Aorta (tissue), 5 donors: ENCODE data around the gene POLA1. TPM values are rescaled to one million over a fixed set of nuclear protein-coding genes. Genes with fewer than 3 reads are reported as not detected.

Experiments used
- ATAC-seq: fragments of 200-7000 bp; cut with Tn5 transposase; one replicate; pipeline ENCODE4 v1.9.1; 2022; ENCODE audit warnings: moderate library complexity; ENCODE audit not compliant: low FRiP score
- DNase-seq, 2 donors: peaks; one replicate each; pipeline ENCODE4 v3.0.0-alpha.2; 2020
- H3K27ac ChIP-seq, 2 donors: one replicate each; pipeline ENCODE4 v1.5.1; 2013; ENCODE audit warnings: low read length in 2 of 2, mild to moderate bottlenecking in 2 of 2, moderate library complexity in 2 of 2, control low read depth in 1 of 2, inconsistent platforms in 1 of 2, low read depth in 1 of 2
- H3K27me3 ChIP-seq, 2 donors: one replicate each; pipeline ENCODE4 v1.6.1; 2013; ENCODE audit warnings: control low read depth in 1 of 2, low read length in 1 of 2, mild to moderate bottlenecking in 1 of 2, moderate library complexity in 1 of 2; ENCODE audit not compliant: insufficient read depth in 2 of 2, control insufficient read depth in 1 of 2
- H3K36me3 ChIP-seq, 2 donors: one replicate each; pipeline ENCODE4 v1.6.1; 2013; ENCODE audit warnings: control low read depth in 1 of 2, low read length in 1 of 2, mild to moderate bottlenecking in 1 of 2; ENCODE audit not compliant: insufficient read depth in 2 of 2, control insufficient read depth in 1 of 2
- H3K4me1 ChIP-seq, 2 donors: one replicate each; pipeline ENCODE4 v1.6.1; 2013; ENCODE audit warnings: low read length in 2 of 2, control low read depth in 1 of 2, mild to moderate bottlenecking in 1 of 2, moderate library complexity in 1 of 2; ENCODE audit not compliant: insufficient read depth in 2 of 2, control insufficient read depth in 1 of 2
- H3K4me3 ChIP-seq, 2 donors: one replicate each; pipeline ENCODE4 v1.5.1; 2013; ENCODE audit warnings: low read length in 2 of 2, control low read depth in 1 of 2, mild to moderate bottlenecking in 1 of 2
- H3K9me3 ChIP-seq: one replicate; pipeline ENCODE4 v1.6.1; 2013; ENCODE audit warnings: mild to moderate bottlenecking, low read length; ENCODE audit not compliant: control insufficient read depth
- WGBS, 2 donors: extraction: QIAGEN DNeasy Blood & Tissue Kit; methylation state at CpG; one replicate each; pipeline ENCODE4 v1.1.7; 2013; 5-methylcytosine and 5-hydroxymethylcytosine counted together
- intact Hi-C, 2 donors: fragments of 100-400 bp; cut with DNase I; formaldehyde crosslinking; loops; one replicate each; pipeline versions ENCODE4 v1.14.2 to v1.15.0; 2022
- polyA plus RNA-seq, 2 donors: library from polyadenylated mRNA; stranded (reverse); fragments of 200-250 nt; gene quantifications; one replicate each; pipeline ENCODE4 v1.2.3, GENCODE V29; 2013
- total RNA-seq, 2 donors: library from RNA; stranded (reverse); fragmentation: NEBNext Ultra II Directional; extraction: Animal tissue kit (Norgen Biotek cat#: 25700); gene quantifications; one replicate each; pipeline ENCODE4 v1.2.1, GENCODE V29; 2021
- donor health status: healthy with polysubstance abuse.
- donor health status: Bipolar disorder and iron deficiency.
- donor health status: DM: no; HTN: no; CAD: no.
- donor health status: DM: no; HTN: no; CAD: no.
- donor health status: DM: yes; HTN: yes; CAD: no.

The POLA1 gene
- total and polyA plus RNA-seq, 4 donors, result 1.6 to 15.6 (median 6.7) TPM

- H3K27me3 ChIP-seq, result no peaks in the 10 kb centered on the region
- WGBS, 2 donors, result 63 to 92% methylated on average over 6 of the region's 6 CpGs
- H3K4me3 ChIP-seq, result no peak overlapping the region
- H3K4me1 ChIP-seq, result no peaks in the 10 kb centered on the region
- intact Hi-C loops, result no loop called here
- peaks cover 0 to 1% of the 10 kb centered on the region in 2 donors for H3K36me3 ChIP-seq
- no peak overlapping the region for H3K27ac ChIP-seq
- DNase-seq (no peak), ATAC-seq (no peak)
- H3K9me3 ChIP-seq, result no peaks in the 10 kb centered on the region
Observed at GRCh38 chrX:24899391-24899790, 205.7 kb downstream of the POLA1 start.

- no peaks in the 10 kb centered on the region for H3K9me3 ChIP-seq
- no peak for ATAC-seq
- H3K4me3 ChIP-seq, result no peak overlapping the region
- H3K27me3 ChIP-seq, result no peaks in the 10 kb centered on the region
- H3K36me3 ChIP-seq, result peaks cover 0 to 1% of the 10 kb centered on the region in 2 donors
- intact Hi-C loops, result no loop called here
- H3K27ac ChIP-seq, result no peak overlapping the region
- DNase-seq, result no peak
- 20 to 64% methylated on average over 1 of the region's 1 CpG for WGBS, 2 donors
- H3K4me1 ChIP-seq, result no peaks in the 10 kb centered on the region
Observed at GRCh38 chrX:24900234-24900633, 206.5 kb downstream of the POLA1 start.

GRCh38 chrX:24902806-24903205 lies 209.1 kb downstream of the POLA1 start:
- DNase-seq (no peak), ATAC-seq (no peak)
- H3K4me3 ChIP-seq, result no peak overlapping the region
- no peaks in the 10 kb centered on the region for H3K27me3 ChIP-seq
- 74 to 95% methylated on average over 5 of the region's 5 CpGs for WGBS, 2 donors
- intact Hi-C loops, result no loop called here
- H3K27ac ChIP-seq, result no peak overlapping the region
- H3K36me3 ChIP-seq, result peaks cover 0 to 1% of the 10 kb centered on the region in 2 donors
- no peaks in the 10 kb centered on the region for H3K9me3 ChIP-seq
- no peaks in the 10 kb centered on the region for H3K4me1 ChIP-seq

- WGBS, 2 donors, result 80 to 86% methylated on average over 3 of the region's 3 CpGs
Observed at GRCh38 chrX:24918715-24919114, 225.0 kb downstream of the POLA1 start.

GRCh38 chrX:24920769-24921168 lies 227.1 kb downstream of the POLA1 start:
- H3K27me3 ChIP-seq, result no peaks in the 10 kb centered on the region
- no peak for DNase-seq
- H3K36me3 ChIP-seq, result no peaks in the 10 kb centered on the region
- H3K4me1 ChIP-seq, result no peaks in the 10 kb centered on the region
- intact Hi-C loops, result no loop called here
- no peak overlapping the region for H3K4me3 ChIP-seq
- no peak for ATAC-seq
- H3K27ac ChIP-seq, result no peak overlapping the region
- 50 to 56% methylated on average over 3 of the region's 3 CpGs for WGBS, 2 donors
- H3K9me3 ChIP-seq, result no peaks in the 10 kb centered on the region

More at GRCh38 chrX:24918715-24919114, 225.0 kb downstream of the POLA1 start:
- intact Hi-C loops, result loop anchor here in 1 of 2 donors (5.0 kb wide), 1 partner anchor 49 kb away; no protein-coding TSS in a partner anchor
- ATAC-seq (no peak), DNase-seq (no peak)
- Histone ChIP-seq H3K27me3 (no peaks in the 10 kb centered on the region), H3K4me1 (no peaks in the 10 kb centered on the region), H3K27ac (no peak overlapping the region), H3K36me3 (no peaks in the 10 kb centered on the region), H3K4me3 (no peak overlapping the region), H3K9me3 (no peaks in the 10 kb centered on the region)

DNA sequence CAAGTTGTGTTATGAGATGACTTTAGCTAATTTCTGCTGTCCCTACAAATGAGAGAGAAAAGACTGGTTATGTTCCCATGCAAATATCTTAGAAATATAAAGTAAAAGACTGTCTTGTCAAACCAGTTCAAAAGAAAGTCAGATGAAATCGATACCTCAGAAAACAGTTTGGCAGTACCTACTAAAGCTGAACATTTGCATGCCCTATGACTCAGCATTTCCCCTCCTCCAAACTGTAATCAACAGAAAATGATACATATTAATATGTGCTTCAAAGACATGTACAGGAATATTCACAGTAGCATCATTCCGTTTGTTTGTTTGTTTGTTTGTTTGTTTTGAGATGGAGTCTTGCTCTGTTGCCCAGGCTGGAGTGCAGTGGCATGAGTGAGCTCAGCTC lies 231.7 kb downstream of the POLA1 start:
- intact Hi-C loops, result no loop called here
- Histone ChIP-seq H3K4me3 (no peak overlapping the region), H3K4me1 (no peaks in the 10 kb centered on the region), H3K9me3 (no peaks in the 10 kb centered on the region), H3K27me3 (no peaks in the 10 kb centered on the region), H3K27ac (no peak overlapping the region), H3K36me3 (no peaks in the 10 kb centered on the region)
- 68 to 93% methylated on average over 2 of the region's 2 CpGs for WGBS, 2 donors
- ATAC-seq (no peak), DNase-seq (no peak)

DNA sequence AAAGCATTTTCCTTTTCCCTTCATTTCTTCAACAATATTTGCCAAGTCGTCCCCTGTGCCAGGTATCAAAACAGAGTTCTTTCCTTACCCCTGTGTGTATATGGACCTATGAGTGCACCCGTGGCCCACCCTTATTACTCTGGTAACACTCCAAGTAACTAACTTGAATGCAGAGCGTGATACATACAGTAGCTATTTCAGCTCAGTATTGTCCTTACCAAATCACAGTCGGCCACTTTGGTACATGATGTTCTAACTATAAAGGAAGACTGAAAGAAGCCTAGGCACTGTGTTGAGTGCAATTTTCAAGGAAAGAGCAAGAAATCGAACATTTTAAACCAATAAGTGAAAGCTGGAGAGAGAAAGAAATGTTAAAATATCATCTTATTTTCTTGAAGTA lies 233.7 kb downstream of the POLA1 start:
- no peaks in the 10 kb centered on the region for H3K36me3 ChIP-seq
- H3K27ac ChIP-seq, result no peak overlapping the region
- H3K4me1 ChIP-seq, result no peaks in the 10 kb centered on the region
- no peaks in the 10 kb centered on the region for H3K27me3 ChIP-seq
- no peak for DNase-seq
- intact Hi-C loops, result no loop called here
- WGBS, 2 donors, result 74 to 94% methylated on average over 5 of the region's 5 CpGs
- H3K9me3 ChIP-seq, result no peaks in the 10 kb centered on the region
- ATAC-seq, result no peak
- H3K4me3 ChIP-seq, result no peak overlapping the region

DNA sequence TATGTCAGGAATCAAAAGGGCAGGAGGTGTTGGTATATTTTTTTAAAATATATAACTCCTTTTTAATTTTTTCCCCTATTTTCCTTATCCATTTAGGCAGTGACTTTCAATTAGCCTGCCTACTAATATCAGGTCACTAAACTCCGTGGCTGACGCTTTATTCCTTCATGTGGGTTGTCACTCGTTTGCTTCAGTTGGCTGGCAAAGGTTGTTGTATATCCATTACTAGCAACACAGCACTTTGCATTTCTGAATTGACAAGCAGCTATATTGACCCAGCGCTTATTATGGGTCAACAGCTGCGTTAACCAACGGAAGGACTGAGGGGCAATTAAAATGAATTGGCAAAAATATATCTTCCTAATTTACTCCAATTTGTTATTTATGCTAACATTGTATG lies 234.4 kb downstream of the POLA1 start:
- Histone ChIP-seq H3K9me3 (no peaks in the 10 kb centered on the region), H3K4me1 (no peaks in the 10 kb centered on the region), H3K27me3 (no peaks in the 10 kb centered on the region), H3K36me3 (no peaks in the 10 kb centered on the region), H3K4me3 (no peak overlapping the region), H3K27ac (no peak overlapping the region)
- intact Hi-C loops, result no loop called here
- ATAC-seq (no peak), DNase-seq (no peak)
- WGBS, 2 donors, result 82 to 97% methylated on average over 6 of the region's 6 CpGs

DNA sequence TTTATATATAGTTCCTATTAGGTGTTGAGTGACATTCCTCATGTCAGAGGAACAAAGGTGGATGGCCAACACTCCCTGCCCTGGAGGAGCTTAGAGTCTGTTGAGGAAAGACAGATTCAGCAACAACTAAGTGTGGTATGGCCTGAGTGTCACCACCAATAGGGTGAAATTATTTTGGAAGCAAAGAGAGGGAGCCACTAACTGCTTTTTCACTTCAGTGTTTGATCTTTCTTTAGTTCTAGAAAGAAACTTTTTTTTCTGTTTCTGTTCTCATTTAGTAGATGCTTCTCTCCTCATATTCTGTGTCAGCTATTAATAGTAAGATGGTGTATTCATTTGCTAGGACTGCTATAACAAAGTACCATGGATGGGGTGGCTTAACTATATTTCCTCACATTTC lies 240.6 kb downstream of the POLA1 start:
- intact Hi-C loops, result no loop called here
- Histone ChIP-seq H3K36me3 (no peaks in the 10 kb centered on the region), H3K27ac (no peak overlapping the region), H3K4me3 (no peak overlapping the region), H3K27me3 (no peaks in the 10 kb centered on the region), H3K4me1 (no peaks in the 10 kb centered on the region), H3K9me3 (no peaks in the 10 kb centered on the region)
- DNase-seq, result no peak
- no peak for ATAC-seq
